H1 (cell line): ENCODE measurements around the gene ZBTB1. TPM values are rescaled to one million over a fixed set of nuclear protein-coding genes. Genes with fewer than 3 reads are reported as not detected.

Source experiments
- HDAC2 ChIP-seq, 2 experiments: fragments of 300-600 bp in 1 of 2; sonication (generic) in 1 of 2; IDR thresholded peaks; 2 replicates each; pipeline ENCODE4 v1.6.1; 2011 to 2012; ENCODE audit warnings: low read depth in 2 of 2, low read length in 2 of 2, mild to moderate bottlenecking in 2 of 2, moderate library complexity in 2 of 2, borderline replicate concordance in 1 of 2, inconsistent platforms in 1 of 2
- NRF1 ChIP-seq: IDR thresholded peaks from 2 replicates; pipeline ENCODE4 v1.6.1; 2011; ENCODE audit warnings: mild to moderate bottlenecking, low read depth, low read length, improper control_type of control experiment
- TAF7 ChIP-seq: optimal IDR thresholded peaks from 2 replicates; pipeline ENCODE3; 2011; ENCODE audit warnings: low read depth, mild to moderate bottlenecking, inconsistent platforms, low read length, moderate library complexity, borderline replicate concordance
- polyA plus RNA-seq, 7 experiments: library from polyadenylated mRNA; depleted of rRNA in 3 of 7; stranded (reverse) in 5 of 7; unstranded in 2 of 7; fragments of >200 nt in 5 of 7; fragments of 200-250 nt in 2 of 7; gene quantifications; 1 replicate in 5 of 7; 2 replicates in 1 of 7; 4 replicates in 1 of 7; pipeline versions ENCODE4 v1.2.1 to v1.2.3, GENCODE V29; 2011 to 2013; ENCODE audit warnings: missing spikeins in 2 of 7, mixed read lengths in 2 of 7
- total RNA-seq: library from RNA; stranded (reverse); fragmentation: NEBNext Ultra II Directional; extraction: Animal tissue kit (Norgen Biotek cat#: 25700); gene quantifications from 2 replicates; pipeline ENCODE4 v1.2.1, GENCODE V29; 2021

ZBTB1 gene
- total and polyA plus RNA-seq, 2 of the 8 experiments (the other 6 are each of a cell fraction or from before 2014, with no cell fraction given) = 13.6 to 27.5 TPM

GRCh38 chr14:64566651-64567122 is 62.1 kb downstream of the ZBTB1 start (continued):
- no peak for TF ChIP-seq NRF1
- TF ChIP-seq TAF7 = no peak
- TF ChIP-seq HDAC2 (IDR thresholded peaks at IDR 0.05; ENCODE audit: borderline replicate concordance in 1 of 2, low read depth in 2 of 2, low read length in 2 of 2) = no peak
